ENCODE measurements around the gene CABLES2.
"Not testable (repeated sequence)": the region's sequence is repeated elsewhere in the genome, so short reads cannot be mapped to it uniquely, and the experiment has no call there.

The CABLES2 gene

GRCh38 chr20:62433658-62434497 is 26.8 kb upstream of the CABLES2 start:
- no peak for DNase-seq

- no peak for DNase-seq
Measured at GRCh38 chr20:62430866-62431447, 23.9 kb upstream of the CABLES2 start.

- no peak for DNase-seq
Measured at GRCh38 chr20:62430311-62430853, 23.3 kb upstream of the CABLES2 start.

DNA sequence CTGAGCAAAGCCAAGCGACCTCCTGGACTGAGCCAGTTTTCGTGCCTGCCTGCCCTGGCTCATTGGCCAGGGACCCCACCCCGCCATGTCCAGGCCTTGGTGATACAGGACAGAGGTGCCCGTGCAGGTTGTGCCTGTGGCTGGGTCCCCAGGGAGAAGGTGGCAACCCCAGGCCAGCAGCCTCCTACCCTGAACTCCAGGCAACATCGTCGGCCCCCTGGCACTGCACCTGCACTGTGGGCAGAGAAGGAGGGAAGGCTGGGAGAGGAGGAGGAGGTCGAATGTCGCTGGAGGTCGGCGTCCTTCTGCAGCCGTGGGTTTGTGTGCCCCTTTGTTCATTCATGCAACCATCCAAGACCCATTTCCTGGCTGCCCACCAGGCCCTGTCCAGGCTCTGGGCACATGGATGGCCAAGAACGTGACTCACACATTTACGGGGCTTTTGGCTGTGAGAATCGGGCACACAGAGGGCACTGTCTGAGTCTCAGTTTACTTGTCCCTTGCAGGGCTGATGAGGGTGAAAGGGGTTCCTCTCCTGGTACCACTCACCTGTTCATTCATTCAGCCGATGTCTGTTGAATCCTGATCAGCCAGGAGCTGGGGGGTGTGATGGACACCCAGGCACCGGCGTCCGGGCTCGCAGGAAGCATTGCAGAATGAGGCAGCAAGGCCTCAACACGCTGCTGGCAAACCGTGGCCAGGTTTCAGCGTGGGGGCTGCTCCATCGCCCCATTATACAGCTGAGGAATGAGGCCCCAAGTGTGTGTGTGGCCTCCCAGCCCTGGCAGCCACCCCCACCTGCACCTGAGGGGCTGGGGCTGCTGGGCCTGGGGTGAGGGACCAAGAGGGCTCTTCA is 22.6 kb upstream of the CABLES2 start:
- no peak for DNase-seq

GRCh38 chr20:62428396-62429295 is 21.6 kb upstream of the CABLES2 start:
- DNase-seq: no peak

- no peak for DNase-seq
Measured at GRCh38 chr20:62428002-62428372, 20.9 kb upstream of the CABLES2 start.

DNA sequence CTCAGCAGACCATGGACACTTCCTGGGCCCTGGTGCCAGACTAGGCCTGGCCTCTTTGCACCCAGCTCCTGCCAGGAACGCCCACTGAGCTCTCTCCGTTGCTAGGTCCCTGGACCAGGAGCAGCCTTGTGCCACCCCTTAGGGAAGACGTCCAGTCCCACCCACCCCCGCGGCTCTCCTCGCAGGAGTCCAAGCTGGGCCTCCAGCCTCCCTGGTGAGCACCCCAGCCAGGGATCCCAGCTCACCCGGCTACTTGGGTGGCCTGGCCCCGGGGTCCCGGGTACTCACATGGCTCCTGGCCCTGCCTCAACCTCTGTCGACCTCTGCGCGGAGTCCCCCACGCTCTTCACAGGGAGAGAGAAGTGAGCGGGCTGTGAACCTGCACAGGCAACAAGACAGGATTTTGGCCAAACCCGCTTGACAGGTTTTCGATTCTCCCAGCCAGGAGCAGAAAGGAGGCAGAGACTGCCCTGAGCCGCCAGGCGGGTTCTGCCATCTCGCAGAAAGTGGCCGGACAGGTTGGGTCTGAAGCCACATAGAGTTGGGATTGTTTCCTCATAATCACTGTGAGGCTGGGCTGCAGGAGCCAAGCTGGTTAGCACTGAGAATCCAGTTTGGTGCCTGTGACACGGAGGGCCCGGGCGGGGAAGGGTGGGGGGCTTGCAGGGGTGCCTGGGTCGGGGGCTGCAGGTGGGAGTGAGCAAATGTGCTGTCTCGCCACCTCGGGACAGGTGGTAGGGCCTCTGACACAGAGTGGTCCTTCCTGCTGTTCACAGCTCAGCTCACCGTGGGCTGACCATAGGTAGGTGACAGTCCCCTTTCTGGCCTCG is 20.3 kb upstream of the CABLES2 start, which contains the start of gene RBBP8NL:
TSS of gene RBBP8NL (minus strand) at position 368 of the 830 bp plus-strand sequence. CDS start 7,892 bp downstream, outside the sequence.
- DNase-seq: no peak

- no peak for DNase-seq
Measured at GRCh38 chr20:62426699-62427131, 19.6 kb upstream of the CABLES2 start.

GRCh38 chr20:62426059-62426348 is 18.9 kb upstream of the CABLES2 start:
- DNase-seq: not testable (repeated sequence)

DNA sequence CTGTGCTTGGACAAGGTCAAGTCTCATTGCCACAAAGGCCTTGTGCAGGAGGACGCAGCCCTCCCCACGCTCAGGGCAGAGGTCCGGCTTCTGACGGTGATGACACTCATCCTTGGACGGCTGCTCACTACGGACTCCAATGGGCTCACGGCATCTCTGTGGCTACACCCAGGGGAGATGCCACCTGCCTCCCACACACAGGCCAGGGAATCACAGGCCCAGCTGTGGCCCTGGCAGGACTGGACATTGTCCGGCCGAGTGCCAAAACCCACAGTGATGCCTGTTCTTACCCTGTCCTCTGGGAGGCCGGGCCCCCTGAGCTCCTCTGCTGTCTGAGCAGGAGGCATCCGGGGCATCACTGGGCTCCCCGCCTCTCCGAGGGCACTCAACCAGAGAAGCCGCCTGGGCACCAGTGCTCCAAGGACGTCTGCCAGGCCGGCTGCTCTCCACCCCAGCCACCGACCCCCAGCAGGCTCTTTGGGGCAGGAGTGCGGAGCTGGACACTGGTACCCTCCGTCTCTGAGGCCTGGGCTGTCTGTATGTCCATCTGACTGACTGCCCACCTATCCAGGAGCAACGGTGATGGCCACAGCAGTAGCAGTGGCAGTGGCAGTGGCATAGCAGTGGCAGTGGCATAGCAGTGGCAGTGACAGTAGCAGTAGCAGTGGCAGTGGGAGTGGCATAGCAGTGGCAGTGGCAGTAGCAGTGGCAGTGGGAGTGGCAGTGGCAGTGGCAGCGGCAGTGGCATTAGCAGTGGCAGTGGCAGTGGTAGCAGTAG is 18.4 kb upstream of the CABLES2 start:
- no peak for DNase-seq

DNA sequence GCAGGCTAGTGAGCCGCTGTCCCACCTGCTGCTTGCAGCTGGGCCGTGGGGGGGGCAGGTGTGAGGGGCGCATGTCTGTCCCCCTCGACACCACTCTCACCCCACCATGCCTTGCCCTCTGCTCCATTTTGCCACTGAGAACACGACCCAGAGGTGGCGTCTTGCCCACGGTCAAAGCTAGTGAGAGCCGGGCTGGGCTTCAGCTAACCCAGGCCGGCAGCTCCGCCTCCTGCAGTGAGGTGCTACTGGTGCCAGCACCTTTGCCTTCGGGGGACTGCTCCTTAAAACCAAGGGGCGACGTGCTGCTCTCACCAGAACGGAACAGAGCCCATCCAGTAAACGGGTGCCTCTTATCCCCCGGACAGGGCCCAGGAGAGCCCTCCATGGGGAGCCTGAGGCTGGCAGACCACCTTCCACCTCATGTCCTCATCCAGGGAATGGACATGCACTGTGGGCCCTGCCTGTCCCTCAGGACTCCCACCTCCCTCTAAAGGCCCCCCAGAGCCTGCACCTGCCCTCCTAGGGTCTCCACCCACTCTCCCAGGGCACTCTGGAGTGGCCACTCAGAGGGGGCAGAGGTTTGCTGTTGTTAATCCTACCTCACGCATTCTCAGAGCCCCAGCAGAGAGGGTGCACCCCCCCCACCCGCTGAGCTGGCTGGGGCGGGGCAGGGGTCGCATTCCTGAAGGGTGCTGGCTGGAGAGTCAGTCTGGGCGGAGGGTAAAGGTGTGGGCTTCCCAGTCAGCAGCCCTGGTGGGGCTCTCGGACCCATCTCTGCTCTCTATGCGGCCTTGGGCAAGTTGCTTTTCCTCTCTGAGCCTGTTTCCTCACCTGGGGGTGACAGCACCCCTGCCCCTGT is 17.4 kb upstream of the CABLES2 start:
- DNase-seq: no peak

DNA sequence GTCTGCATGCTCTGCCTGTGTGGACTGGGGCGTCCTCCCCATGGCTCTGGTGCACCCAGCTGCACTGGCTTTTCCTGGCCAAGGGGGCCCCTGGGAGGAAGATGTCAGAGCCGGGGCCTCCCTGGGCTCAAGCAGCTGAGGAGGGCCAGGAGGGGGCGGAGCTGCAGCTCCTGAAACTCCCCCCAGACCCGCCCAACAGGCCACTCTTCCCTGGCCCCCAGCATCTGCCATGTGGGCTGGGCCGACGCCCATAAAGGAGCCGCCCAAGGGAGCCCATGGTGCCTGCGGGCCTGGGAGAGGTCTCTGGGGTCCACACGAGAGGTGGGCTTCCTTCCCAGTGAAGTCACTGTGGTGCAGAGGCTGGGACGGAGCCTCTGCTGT is 16.2 kb upstream of the CABLES2 start:
- no peak for DNase-seq

DNA sequence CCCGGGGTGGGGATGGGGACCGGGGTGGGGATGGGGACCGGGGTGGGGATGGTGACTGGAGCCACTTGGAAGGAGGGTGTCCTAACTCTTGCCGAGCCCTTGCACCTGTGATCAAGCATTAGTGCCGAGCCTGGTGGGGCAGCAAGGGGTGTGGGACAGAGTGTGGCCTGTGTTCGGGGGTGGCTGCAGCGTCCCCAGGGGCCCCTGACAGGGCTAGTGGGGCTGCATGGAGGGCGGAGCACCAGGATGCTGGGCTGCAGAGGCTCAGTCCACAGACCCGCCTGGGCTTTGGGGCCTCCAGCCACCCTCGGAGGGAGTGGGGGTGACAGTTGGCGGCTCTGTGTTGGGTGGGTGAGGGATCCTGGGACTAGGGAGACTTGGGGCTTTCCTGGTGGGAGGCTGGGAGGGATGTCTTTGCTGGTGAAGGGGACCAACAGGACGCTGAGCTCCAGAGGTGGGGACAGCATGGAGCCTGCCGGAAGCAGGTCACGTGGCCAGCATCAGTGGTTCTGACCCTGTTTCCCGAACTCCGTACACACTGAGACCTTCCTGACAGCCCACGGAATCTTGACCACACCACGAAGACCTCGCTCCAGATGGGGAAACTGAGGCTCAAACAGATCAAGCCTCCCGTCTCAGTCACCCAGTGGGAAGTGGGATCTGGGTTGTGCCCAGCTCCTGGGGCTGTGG is 15.7 kb upstream of the CABLES2 start:
- DNase-seq: no peak

DNA sequence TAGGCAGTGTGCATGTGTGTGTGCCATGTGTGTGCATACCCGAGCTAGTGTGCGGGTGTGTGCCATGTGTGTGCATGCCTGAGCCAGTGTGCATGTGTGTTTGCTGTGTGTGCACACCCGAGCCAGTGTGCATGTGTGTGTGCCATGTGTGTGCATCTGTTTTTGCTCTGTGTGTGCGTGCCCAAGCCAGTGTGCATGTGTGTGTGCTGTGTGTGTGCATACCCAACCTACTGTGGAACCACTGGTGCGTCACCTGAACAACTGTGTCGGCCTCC is 14.6 kb upstream of the CABLES2 start:
- no peak for DNase-seq

- DNase-seq: no peak
Measured at GRCh38 chr20:62420846-62421715, 14.0 kb upstream of the CABLES2 start.

DNA sequence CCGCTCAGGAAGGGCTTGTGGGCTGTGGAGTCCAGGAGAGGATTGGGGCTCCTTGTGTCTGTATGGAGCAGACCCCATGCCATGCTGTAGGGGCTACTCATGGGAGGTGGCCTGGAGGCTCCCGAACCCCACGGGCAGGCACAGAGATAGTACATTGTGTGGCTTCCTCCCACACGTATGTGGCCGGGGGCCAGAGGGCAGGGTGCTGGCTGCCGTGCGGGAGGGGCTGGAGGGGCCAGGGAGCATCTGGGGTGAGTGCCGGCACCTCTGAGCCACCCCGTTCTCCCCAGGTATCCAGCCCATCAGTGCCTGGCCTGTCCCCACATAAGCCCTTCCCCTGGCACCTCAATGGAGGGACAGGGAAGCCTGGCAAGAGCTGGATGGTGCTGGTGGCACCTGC is 12.7 kb upstream of the CABLES2 start:
- DNase-seq: no peak

DNA sequence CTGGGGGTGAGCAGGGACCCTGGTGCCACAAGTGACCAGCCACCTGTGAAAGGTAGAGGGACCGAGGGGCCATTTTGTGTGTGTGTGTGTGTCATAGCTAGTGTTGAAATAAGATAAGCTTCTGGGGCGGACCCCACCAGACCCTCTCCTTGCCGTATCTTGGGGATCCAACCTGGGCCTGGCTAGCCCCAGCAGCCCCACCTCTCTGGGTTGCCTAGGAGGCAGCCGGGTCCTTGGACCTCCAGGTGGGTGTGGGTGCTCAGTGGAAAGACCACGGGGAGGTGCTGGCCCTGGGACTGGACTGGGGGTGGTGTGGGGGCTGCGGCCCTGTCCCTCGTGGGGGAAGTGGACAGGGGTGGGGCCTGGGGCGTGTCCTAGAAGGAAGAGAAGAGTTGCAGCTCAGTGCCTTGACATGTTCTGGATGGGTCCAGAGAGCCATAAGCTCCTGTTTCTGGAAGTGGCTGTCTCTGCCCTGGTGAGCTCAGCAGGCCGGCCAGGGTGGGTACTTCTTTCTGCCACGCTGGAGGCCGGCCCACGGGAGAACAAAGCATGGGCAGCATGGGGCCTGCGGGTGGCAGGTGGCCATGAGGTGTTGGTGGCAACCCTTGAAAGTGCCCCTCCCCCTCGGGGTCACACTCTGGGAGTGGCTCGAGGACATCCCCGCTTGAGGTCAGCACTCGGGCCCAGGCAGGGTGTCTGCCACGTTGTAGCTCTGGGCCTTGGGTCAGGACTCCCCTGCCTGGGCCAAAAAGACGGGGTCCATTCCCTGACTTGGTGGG is 11.8 kb upstream of the CABLES2 start:
- no peak for DNase-seq
